Natural killer cell treated with Interleukin-12 subunit alpha and Interleukin-12 subunit beta and Interleukin-15 and Interleukin-18, amount 100 ng/mL, for 72 hours (primary cell): Measurements from ENCODE around the gene HNRNPA1. TPM values are rescaled to one million over a fixed set of nuclear protein-coding genes. Genes with fewer than 3 reads are reported as not detected.
"Not testable (repeated sequence)": the region's sequence is repeated elsewhere in the genome, so short reads cannot be mapped to it uniquely, and the experiment has no call there.

Experiments used
- ATAC-seq, 2 donors: fragments of 150-1000 bp; cut with Tn5 transposase in 1 of 2; sonication (Bioruptor Pico), chemical (Tn5 transposase) in 1 of 2; 2 replicates each; pipeline ENCODE4 v1.10.0; 2021
- DNase-seq: peaks from one replicate; pipeline ENCODE4 v3.0.0; 2022; ENCODE audit warnings: low spot score
- H3K27ac Mint-ChIP-seq, 2 donors: 1 replicate in 1 of 2; 2 replicates in 1 of 2; pipeline ENCODE4 v1.8.0; 2022; ENCODE audit warnings: mixed read lengths in 2 of 2, mild to moderate bottlenecking in 1 of 2, moderate library complexity in 1 of 2
- H3K27me3 Mint-ChIP-seq, 2 donors: 1 replicate in 1 of 2; 2 replicates in 1 of 2; pipeline ENCODE4 v1.8.0; 2022; ENCODE audit warnings: mixed read lengths in 2 of 2
- H3K36me3 Mint-ChIP-seq: one replicate; pipeline ENCODE4 v1.8.0; 2022; ENCODE audit warnings: mixed read lengths
- H3K4me1 Mint-ChIP-seq, 2 donors: 1 replicate in 1 of 2; 2 replicates in 1 of 2; pipeline ENCODE4 v1.8.0; 2022; ENCODE audit warnings: low read depth in 2 of 2, mixed read lengths in 2 of 2, mild to moderate bottlenecking in 1 of 2
- H3K4me3 Mint-ChIP-seq: one replicate; pipeline ENCODE4 v1.8.0; 2022; ENCODE audit warnings: mixed read lengths
- H3K9me3 Mint-ChIP-seq: 2 replicates; pipeline ENCODE4 v1.8.0; 2022; ENCODE audit warnings: mixed read lengths
- total RNA-seq, 2 donors: library from RNA; stranded (reverse); gene quantifications; one replicate each; pipeline ENCODE4 v1.2.3, GENCODE V29; 2022

HNRNPA1 gene
- total RNA-seq, 2 donors from 2014 or later: 997 to 1,580 TPM

DNA sequence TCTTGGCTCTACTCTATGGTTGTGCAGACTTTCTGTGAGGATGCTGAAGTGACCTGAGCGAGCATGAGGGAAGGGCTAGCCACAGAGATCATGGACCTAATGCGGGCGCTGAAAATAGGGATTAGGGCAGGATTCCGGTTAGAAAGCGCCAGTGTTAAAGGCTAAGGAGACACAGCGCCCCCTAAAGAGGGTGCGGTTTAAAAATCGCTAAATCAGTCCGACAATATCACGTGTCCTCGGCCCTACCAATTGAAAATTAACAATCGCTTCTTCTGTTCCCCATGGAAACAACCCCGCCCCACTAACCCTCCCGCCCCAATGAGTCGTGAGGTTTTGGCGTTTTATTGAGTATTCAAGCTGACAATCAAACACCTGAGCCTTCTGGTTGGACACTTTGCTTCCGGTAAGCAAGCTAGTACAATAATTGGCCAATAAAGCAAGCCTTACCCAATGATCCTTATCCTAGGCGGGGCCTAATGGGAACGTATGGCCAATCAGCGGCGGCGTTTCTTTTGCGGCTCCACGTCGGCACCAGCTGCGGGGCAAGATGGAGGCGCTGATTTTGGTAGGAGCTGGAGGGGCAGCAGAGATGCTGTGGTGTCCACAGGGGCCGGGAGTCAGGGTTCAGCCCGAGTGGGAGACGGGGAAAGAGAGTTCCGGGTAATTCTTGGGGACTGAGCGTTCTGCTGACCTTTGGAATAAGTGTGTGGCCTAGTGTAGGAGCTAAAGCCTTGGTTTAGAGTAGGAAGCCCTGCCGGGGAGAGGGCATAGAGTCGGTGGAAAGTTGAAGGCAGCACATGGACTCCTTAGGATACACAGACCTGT lies 44.3 kb downstream of the HNRNPA1 start, which contains the start of gene COPZ1:
TSS of gene COPZ1 (plus strand) at position 515 of the 825 bp plus-strand sequence. CDS start at position 548, 33 bp downstream.
- H3K27me3 Mint-ChIP-seq: no peaks in the 10 kb centered on the region
- H3K4me3 Mint-ChIP-seq: peak within 1 kb of the TSS; percentile 98
- peak within 1 kb of the TSS; percentile 85 to 96 for H3K27ac Mint-ChIP-seq
- ATAC-seq (peak; percentile 98), DNase-seq (peak; percentile 95)
- no peaks in the 10 kb centered on the region for H3K9me3 Mint-ChIP-seq
- peaks cover 30 to 36% of the 10 kb centered on the region in 2 donors for H3K4me1 Mint-ChIP-seq
- H3K36me3 Mint-ChIP-seq: no peaks in the 10 kb centered on the region

GRCh38 chr12:54325442-54326109 lies 45.0 kb downstream of the HNRNPA1 start:
- not testable (repeated sequence) for H3K9me3 Mint-ChIP-seq, H3K27me3 Mint-ChIP-seq, H3K36me3 Mint-ChIP-seq, DNase-seq, ATAC-seq
- peak overlapping the region; percentile 98 for H3K4me3 Mint-ChIP-seq
- H3K27ac Mint-ChIP-seq: peak overlapping the region; percentile 85 to 96
- peaks cover 34 to 44% of the 10 kb centered on the region in 2 donors for H3K4me1 Mint-ChIP-seq

GRCh38 chr12:54328595-54329337 lies 48.2 kb downstream of the HNRNPA1 start:
- ATAC-seq: no peak
- Mint-ChIP-seq H3K27ac (peak overlapping the region; percentile 65 to 84), H3K9me3 (no peaks in the 10 kb centered on the region), H3K4me1 (peaks cover 45 to 53% of the 10 kb centered on the region in 2 donors), H3K36me3 (no peaks in the 10 kb centered on the region), H3K27me3 (no peaks in the 10 kb centered on the region), H3K4me3 (peak overlapping the region; percentile 60)
- DNase-seq: no peak

- H3K4me1 Mint-ChIP-seq: peaks cover 41 to 47% of the 10 kb centered on the region in 2 donors
- H3K27me3 Mint-ChIP-seq: no peaks in the 10 kb centered on the region
- no peaks in the 10 kb centered on the region for H3K36me3 Mint-ChIP-seq
- H3K4me3 Mint-ChIP-seq: no peak overlapping the region
- no peaks in the 10 kb centered on the region for H3K9me3 Mint-ChIP-seq
- peak overlapping the region; percentile 65 to 84 for H3K27ac Mint-ChIP-seq
- ATAC-seq: no peak
- DNase-seq: no peak
Measured at GRCh38 chr12:54329759-54330158, 49.2 kb downstream of the HNRNPA1 start.

DNA sequence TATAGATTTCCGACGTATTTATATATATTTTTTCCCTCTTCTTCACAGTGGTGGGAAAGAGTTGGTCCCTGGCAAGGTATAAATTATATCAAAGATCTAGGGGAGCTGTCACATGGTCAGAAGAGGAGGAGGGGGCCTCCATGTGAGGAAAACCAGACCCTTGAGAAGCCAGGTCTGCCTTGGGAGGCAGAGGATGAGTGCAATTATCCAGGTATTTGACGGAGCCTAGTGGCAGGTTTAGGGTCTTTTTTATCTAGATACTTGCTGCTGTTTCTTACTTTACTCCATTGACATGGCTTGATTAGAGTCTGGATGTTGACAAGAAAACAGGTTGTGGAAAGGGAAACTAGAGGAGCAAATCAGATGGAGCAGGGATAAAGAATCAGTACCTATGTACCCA lies 49.9 kb downstream of the HNRNPA1 start:
- Mint-ChIP-seq H3K27ac (peak overlapping the region; percentile 65 to 84), H3K4me1 (peaks cover 35 to 41% of the 10 kb centered on the region in 2 donors), H3K4me3 (peak overlapping the region; percentile 19), H3K27me3 (no peaks in the 10 kb centered on the region), H3K36me3 (no peaks in the 10 kb centered on the region), H3K9me3 (no peaks in the 10 kb centered on the region)
- ATAC-seq (no peak), DNase-seq (no peak)

GRCh38 chr12:54331461-54331860 lies 50.9 kb downstream of the HNRNPA1 start:
- DNase-seq (no peak), ATAC-seq (no peak)
- H3K4me1 Mint-ChIP-seq: peaks cover 36 to 38% of the 10 kb centered on the region in 2 donors
- H3K4me3 Mint-ChIP-seq: no peak overlapping the region
- peak overlapping the region; percentile 65 to 84 for H3K27ac Mint-ChIP-seq
- no peaks in the 10 kb centered on the region for H3K36me3 Mint-ChIP-seq
- H3K27me3 Mint-ChIP-seq: no peaks in the 10 kb centered on the region
- H3K9me3 Mint-ChIP-seq: no peaks in the 10 kb centered on the region

DNA sequence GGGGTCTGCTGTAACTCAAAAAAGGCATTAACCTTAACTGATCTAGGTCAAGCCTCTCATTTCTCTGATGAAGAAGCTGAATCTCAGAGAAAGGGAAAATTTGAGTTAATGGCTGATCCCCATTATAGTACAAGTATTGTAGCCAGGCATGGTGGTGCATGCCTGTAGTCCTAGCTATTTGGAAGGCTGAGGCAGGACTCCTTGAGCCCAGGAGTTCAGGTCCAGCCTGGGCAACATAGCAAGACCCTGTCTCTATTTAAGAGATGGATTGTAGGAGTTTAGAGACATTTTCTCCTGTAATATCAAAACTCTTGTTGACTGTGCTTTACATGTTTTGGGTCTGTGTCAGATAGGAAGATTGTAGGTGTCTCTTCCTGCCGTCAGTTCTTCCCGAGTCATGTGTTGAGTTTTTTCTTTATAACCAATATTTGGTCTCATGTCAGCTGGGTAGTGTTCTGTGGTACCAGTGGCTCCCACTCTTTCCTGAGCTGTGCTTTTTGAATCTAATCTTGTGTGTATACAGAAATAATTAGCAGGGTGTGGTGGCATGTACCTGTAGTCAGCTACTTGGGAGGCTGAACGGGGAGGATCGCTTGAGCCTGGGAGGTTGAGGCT lies 53.0 kb downstream of the HNRNPA1 start:
- Mint-ChIP-seq H3K27me3 (no peaks in the 10 kb centered on the region), H3K27ac (no peak overlapping the region), H3K36me3 (no peaks in the 10 kb centered on the region), H3K4me1 (peaks cover 30 to 34% of the 10 kb centered on the region in 2 donors), H3K4me3 (no peak overlapping the region), H3K9me3 (no peaks in the 10 kb centered on the region)
- no peak for DNase-seq
- ATAC-seq: no peak

Other genes with a start within 250 kb of the HNRNPA1 start
- not detected for gene HOXC5, start 247.7 kb upstream of the HNRNPA1 start, total RNA-seq
- gene HOXC4, start 226.9 kb upstream of the HNRNPA1 start, total RNA-seq: 1 to 10 TPM; 1.3 to 2.3 TPM
- 10 to 100 TPM; 25.2 to 25.3 TPM for gene SMUG1, start 91.7 kb upstream of the HNRNPA1 start, total RNA-seq
- gene CBX5, start 604 bp upstream of the HNRNPA1 start, total RNA-seq: 10 to 100 TPM; 65.6 to 73.6 TPM
- 1 to 10 TPM in 1 of 2 donors, not detected in 1; 3.7 TPM for gene NFE2, start 20.3 kb downstream of the HNRNPA1 start, total RNA-seq
- 100 to 1,000 TPM; 111 to 158 TPM for gene COPZ1, start 44.4 kb downstream of the HNRNPA1 start, total RNA-seq
- gene GPR84, start 83.8 kb downstream of the HNRNPA1 start, total RNA-seq: 10 to 100 TPM; 23.5 to 91.5 TPM
- gene ZNF385A, start 104.0 kb downstream of the HNRNPA1 start, total RNA-seq: 1 to 10 TPM; 1.1 to 1.5 TPM
- 10 to 100 TPM; 31.8 to 32.1 TPM for gene ITGA5, start 138.5 kb downstream of the HNRNPA1 start, total RNA-seq
- 10 to 100 TPM in 1 of 2 donors, 1 to 10 TPM in 1; 7.2 to 10.5 TPM for gene GTSF1, start 192.9 kb downstream of the HNRNPA1 start, total RNA-seq
- gene NCKAP1L, start 217.0 kb downstream of the HNRNPA1 start, total RNA-seq: 100 to 1,000 TPM; 143 to 179 TPM